Inflammatory macrophage (primary cell): ENCODE results near the gene MYO15B.

Source experiments
- DNase-seq, 2 donors: peaks; one replicate each; pipeline ENCODE4 v3.0.0-alpha.2; 2020 to 2022

The MYO15B gene

GRCh38 chr17:75558666-75559530, 28.7 kb upstream of the MYO15B start:
- DNase-seq: no peak

GRCh38 chr17:75559958-75560533, 27.6 kb upstream of the MYO15B start:
- no peak for DNase-seq

DNA sequence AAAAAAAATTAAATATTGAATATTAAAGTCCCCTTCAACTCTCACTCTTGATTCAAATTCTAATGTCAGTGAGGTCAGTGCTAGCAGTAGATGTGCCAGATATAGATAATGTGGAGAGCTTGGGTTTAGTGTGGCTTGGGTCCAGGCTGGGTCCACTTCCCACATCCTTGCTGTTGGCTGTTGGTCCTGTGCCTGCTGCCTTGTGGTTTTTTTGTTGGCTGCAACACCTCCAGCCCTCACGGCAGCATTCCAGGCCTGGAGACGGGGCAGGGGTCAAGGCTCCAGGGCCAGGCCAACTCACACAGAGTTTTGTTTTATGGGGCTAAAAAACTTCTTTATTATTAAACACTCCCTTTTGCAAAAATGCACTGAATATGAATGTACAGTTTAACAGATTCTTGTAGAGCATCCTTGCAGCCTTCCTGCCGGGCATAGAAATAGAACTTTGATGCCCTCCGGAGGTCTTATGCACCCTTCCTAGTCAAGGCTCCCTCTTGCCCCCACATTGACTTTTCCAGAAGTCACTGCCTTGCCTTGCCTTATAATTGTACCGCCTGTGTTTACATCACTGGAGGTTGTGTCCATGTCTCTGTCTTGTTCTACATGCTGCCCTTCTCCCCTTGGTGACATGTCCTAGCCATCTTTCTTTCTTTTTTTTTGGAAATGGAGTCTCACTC, 25.5 kb upstream of the MYO15B start:
- no peak for DNase-seq

DNA sequence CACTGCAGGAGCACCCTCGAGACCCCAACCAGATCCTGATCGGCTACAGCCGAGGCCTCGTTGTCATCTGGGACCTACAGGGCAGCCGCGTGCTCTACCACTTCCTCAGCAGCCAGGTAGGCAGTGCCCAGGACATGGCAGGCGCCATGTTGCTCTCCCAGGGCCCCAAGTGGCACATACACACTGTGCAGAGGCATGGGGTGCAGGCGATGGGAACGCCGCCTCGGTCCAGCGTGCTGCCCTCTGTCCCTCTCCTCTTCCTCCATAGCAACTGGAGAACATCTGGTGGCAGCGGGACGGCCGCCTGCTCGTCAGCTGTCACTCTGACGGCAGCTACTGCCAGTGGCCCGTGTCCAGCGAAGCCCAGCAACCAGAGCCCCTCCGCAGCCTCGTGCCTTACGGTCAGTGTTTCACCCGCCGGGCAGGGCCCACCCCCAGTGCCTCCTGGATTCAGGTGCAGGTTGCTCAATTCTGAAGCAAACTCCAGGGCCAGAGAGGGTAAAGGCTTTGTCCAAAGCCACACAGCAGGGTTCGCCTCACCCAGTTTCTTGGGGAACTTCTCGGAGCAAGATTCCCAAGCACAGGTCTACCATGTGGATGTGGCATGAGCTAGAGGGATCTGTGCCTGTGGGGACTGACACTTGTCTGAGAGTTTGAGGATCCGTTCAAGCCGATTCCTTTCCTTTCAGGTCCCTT, 24.4 kb upstream of the MYO15B start:
- DNase-seq: no peak

- no peak for DNase-seq
Measured at GRCh38 chr17:75564195-75564594, 23.4 kb upstream of the MYO15B start.

DNA sequence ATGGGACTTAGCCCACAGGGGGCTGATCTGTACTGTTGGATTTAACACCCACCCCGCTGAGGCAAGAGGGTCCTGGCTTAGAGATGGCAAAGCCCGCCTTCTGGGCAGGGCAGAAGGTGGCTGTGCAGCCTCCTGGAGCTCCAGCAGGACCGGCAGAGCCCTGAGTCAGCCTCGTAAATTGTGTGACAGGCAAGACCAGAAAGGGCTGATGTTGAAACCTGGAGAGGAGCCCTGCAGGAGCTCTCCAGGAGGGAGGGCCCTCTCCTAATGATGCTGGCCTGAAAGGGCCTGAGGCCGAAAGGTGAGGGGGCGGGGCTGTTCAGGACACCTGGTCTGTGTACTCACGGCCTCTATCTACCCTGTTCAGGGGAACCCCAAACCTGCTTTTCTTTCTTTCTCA, 22.5 kb upstream of the MYO15B start:
- DNase-seq: no peak

DNA sequence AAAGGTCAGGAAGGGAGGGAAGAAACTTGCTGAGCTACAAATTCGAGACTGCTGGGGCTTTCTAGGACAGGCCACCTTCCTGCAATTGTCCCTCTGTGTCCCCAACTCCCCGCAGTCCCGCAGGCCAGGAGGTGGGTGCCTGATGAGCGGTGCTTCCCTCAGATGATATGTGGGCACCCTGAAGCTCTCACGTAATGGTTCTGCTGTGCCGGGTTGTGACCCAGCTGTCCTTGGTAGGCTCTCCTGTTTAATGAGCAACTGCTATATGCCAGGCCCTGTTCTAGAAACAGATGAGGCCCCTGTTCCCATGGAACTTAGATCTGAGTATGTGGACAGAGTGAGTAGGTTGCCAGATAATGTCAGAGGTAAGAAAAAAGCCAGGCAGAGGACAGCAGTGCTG, 22.0 kb upstream of the MYO15B start:
- DNase-seq: no peak

GRCh38 chr17:75566416-75566815, 21.2 kb upstream of the MYO15B start:
- no peak for DNase-seq

DNA sequence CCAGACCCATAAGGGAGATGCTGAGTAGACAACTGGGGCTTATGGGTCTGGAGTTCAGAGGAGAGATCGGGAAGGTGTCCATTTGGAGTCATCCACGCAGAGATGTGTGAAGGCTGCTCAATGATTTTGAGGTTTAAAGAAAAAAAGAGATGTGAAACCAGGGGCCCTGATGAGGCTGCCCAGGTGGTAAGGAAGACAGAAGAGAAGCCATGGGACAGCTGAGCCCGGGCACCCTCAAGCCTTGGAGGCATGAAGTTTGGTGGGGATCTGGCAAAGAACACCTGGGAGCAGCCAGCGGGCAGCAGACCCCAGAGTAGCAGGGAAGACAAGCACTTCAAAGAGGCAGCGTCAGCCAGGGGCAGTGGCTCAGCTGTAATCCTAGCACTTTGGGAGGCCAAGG, 20.8 kb upstream of the MYO15B start:
- no peak for DNase-seq

DNA sequence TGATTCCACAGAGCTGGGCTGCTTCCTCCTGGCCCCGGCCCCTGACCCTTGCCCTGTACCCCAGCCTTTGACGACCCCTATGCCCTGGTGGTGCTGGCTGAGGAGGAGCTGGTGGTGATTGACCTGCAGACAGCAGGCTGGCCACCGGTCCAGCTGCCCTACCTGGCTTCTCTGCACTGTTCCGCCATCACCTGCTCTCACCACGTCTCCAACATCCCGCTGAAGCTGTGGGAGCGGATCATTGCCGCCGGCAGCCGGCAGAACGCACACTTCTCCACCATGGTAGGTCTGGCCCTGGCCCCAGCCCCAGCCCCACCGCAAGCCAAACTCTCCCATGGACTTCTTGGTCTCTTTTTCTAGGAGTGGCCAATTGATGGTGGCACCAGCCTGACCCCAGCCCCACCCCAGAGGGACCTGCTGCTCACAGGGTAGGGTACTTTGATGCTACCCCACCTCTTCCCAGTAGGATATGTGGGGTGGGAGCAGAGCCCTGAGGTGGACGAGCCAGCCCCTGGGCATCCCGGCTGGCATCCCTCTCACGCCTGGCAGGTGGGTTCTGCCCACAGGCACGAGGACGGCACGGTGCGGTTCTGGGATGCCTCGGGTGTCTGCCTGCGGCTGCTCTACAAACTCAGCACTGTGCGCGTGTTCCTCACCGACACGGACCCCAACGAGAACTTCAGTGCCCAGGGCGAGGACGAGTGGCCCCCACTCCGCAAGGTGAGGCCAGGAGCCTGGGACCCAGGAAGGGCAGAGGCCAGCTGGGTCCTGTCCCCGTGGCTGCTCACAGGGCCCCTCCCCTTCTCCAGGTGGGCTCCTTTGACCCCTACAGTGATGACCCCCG, 19.0 kb upstream of the MYO15B start:
- no peak for DNase-seq

- no peak for DNase-seq
Measured at GRCh38 chr17:75570034-75570676, 17.4 kb upstream of the MYO15B start.

DNA sequence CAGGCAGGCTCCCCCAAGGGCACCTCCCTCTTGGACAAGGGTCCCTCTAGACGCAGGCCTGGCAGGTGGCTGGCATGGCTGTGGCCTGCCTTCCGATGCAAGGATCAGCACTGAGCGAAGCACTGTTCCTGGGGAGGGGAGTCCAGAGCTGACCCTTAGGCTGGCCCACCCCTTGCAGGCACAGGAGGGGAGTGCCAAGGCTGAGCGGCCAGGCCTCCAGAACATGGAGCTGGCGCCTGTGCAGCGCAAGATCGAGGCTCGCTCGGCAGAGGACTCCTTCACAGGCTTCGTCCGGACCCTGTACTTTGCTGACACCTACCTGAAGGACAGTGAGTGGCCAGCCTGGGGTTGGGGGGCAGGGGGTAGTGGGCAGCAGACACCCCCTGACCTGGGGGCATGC, 16.8 kb upstream of the MYO15B start:
- DNase-seq: no peak

- DNase-seq: peak; percentile 90 to 93
Measured at GRCh38 chr17:75571197-75571884, 16.3 kb upstream of the MYO15B start.

DNA sequence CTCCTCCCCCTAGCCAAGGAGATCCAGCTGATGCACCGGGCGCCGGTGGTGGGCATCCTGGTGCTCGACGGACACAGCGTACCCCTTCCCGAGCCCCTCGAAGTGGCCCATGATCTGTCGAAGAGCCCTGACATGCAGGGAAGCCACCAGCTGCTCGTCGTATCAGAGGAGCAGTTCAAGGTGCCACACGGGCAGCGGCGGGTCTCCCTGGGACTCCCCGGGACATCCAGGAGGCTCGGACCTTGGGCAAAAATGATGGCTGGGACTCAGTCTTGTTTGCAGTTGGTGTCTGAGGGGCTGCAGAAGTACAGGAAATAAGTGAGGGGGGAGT, 15.8 kb upstream of the MYO15B start:
- DNase-seq: no peak

DNA sequence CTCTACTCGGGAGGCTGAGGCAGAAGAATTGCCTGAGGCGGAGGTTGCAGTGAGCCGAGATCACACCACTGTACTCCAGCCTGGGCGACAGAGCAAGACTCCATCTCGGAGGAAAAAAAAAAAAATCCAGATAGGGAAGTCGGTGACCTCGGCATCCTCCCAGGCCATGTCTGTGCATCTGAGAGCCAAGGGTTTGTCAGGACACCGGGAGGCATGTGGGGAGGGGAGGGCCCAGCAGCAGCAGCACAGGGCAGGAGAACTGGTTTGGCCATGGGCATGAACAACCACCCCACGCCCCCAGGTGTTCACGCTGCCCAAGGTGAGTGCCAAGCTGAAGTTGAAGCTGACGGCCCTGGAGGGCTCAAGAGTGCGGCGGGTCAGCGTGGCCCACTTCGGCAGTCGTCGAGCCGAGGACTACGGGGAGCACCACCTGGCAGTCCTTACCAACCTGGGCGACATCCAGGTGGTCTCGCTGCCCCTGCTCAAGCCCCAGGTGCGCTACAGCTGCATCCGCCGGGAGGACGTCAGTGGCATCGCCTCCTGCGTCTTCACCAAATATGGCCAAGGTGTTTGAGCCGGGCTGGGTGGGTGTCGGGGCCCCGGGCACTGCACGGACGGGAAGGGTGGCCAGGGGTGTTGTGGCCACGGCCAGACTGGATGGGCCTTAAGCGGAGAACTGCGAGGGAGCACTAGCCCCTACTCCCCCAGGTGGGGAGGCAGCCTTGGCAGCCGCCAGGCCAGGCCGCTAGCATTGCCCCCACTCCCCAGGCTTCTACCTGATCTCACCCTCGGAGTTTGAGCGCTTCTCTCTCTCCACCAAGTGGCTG, 14.7 kb upstream of the MYO15B start:
- DNase-seq: peak in 1 of 2 donors; percentile 15

DNA sequence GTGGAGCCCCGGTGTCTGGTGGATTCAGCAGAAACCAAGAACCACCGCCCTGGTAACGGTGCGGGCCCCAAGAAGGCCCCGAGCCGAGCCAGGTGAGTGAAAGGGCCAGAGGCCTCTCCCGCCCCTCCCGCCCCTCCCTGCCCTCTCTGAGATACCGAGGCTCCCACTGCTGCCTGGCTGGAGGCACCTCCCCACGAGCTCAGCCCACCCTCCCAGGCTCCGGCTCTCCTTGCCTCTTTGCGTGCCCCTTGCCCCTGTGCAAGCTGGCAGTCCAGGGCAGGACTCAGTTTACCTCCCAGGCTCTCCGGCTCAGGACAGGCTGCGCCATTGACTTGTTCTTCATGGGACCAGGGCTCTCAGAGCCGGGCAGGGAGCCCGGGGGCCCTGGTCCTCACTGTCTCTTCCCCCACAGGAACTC, 14.1 kb upstream of the MYO15B start:
- no peak for DNase-seq

DNA sequence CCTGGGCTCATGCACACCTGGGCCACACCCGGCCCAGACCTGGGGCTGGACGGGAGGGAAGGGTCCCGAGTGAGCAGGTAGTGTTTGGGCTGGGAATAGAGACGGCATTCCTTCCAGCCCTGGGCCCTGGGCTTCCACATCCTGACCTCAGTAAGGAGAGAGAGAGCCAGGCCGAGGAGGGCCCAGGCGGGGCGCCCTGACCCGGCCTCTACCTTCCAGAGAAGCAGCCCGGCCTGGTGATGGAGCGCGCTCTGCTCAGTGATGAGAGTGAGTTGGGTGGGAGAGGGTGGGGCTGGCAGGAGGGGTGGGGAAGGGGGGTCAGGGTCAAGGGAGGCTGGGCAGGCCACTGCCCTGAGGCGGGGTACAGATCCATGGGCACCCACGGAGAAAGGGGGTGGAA, 13.6 kb upstream of the MYO15B start:
- no peak for DNase-seq

- no peak for DNase-seq
Measured at GRCh38 chr17:75574404-75575036, 13.1 kb upstream of the MYO15B start.

GRCh38 chr17:75575197-75575596, 12.4 kb upstream of the MYO15B start:
- DNase-seq: no peak

DNA sequence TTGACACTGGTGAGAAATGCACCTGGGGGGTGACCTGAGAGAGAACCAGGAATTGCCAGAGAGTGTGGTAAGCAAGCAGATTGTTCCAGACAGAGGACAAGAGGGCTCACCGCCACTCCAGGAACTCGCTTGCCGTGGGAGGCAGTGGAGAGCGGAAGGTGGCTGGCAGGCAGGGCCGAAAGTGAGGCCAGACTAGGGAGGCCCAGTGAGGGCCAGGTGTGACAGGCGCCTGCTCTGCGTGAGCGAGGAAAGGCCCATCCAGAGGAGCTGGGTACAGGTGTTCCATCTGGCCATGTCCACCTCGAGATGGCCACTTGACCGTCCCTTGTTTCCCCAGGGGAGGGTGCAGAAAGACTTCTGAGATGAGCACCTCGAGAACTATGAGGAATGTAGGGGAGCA, 11.9 kb upstream of the MYO15B start:
- DNase-seq: no peak
